ENCODE results near the gene RASD1.
"Not testable (repeated sequence)": the region's sequence is repeated elsewhere in the genome, so short reads cannot be mapped to it uniquely, and the experiment has no call there.

The RASD1 gene

DNA sequence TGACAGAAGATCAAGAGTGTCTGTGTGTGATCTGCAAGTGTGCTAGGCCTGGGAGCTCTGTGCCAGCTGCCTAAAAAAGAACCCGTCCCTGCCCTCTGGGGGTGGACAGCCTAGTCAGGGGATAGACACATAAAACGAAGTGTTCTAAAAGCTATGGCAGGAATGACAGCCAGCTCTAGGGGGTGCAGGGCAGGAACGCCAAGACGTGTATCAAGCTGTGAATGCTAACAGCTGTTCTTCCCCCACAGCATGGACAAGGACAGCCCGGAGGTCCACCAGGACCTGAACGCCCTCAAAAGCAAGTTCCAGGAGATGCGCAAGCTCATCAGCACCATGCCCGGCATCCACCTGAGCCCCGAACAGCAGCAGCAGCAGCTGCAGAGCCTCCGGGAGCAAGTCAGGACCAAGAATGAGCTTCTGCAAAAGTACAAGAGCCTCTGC is 5.1 kb downstream of the RASD1 start:
- Histone ChIP-seq H3K9ac (ENCODE audit: low read length) (no peak overlapping the region), H4K8ac (ENCODE audit: low read depth, low read length) (no peak overlapping the region), H2BK120ac (ENCODE audit: insufficient read depth, low read length, poor library complexity) (no peak overlapping the region), H3K4ac (ENCODE audit: low read depth, low read length) (no peak overlapping the region), H3K4me3 (ENCODE audit: low read depth, low read length) (no peak overlapping the region), H3K14ac (ENCODE audit: low read length) (no peak overlapping the region), H3K79me1 (ENCODE audit: low read length) (no peaks in the 10 kb centered on the region), H2BK12ac (ENCODE audit: low read length) (no peak overlapping the region), H3K4me1 (ENCODE audit: control insufficient read depth in 1 of 2, insufficient read depth in 2 of 2, low read length in 2 of 2) (peaks cover 8 to 15% of the 10 kb centered on the region in 2 experiments), H3K36me3 (ENCODE audit: control insufficient read depth in 1 of 2, insufficient read depth in 2 of 2, low read length in 2 of 2) (peaks cover 19 to 34% of the 10 kb centered on the region in 2 experiments), H3K9me3 (ENCODE audit: insufficient read depth, low read depth, low read length) (no peaks in the 10 kb centered on the region), H2AK5ac (ENCODE audit: low read length) (no peak overlapping the region), H3K4me2 (ENCODE audit: low read length) (no peak overlapping the region), H3K18ac (ENCODE audit: low read length) (no peak overlapping the region), H3K79me2 (ENCODE audit: control insufficient read depth, insufficient read depth, low read length, poor library complexity) (no peaks in the 10 kb centered on the region), H2BK5ac (ENCODE audit: low read depth, low read length, poor library complexity) (no peak overlapping the region), H2AFZ (ENCODE audit: insufficient read depth, low read length, poor library complexity) (no peak overlapping the region), H4K12ac (ENCODE audit: low read depth, low read length) (no peak overlapping the region), H3K23ac (ENCODE audit: low read length) (no peak overlapping the region), H3K27ac (ENCODE audit: low read depth, low read length) (no peak overlapping the region), H3K27me3 (ENCODE audit: insufficient read depth, low read length) (peaks cover 11% of the 10 kb centered on the region), H4K91ac (ENCODE audit: low read depth, low read length) (no peak overlapping the region)
- WGBS (ENCODE audit: extremely low coverage, insufficient coverage, insufficient read length): no CpG with 5 or more reads among the region's 10 CpGs
- no peak for DNase-seq

- WGBS (ENCODE audit: extremely low coverage, insufficient coverage, insufficient read length): no CpG with 5 or more reads among the region's 2 CpGs
- H3K23ac ChIP-seq (ENCODE audit: low read length): no peak overlapping the region
- no peak overlapping the region for H3K18ac ChIP-seq (ENCODE audit: low read length)
- no peak overlapping the region for H3K27ac ChIP-seq (ENCODE audit: low read depth, low read length)
- no peak overlapping the region for H2BK12ac ChIP-seq (ENCODE audit: low read length)
- H2BK120ac ChIP-seq (ENCODE audit: insufficient read depth, low read length, poor library complexity): no peak overlapping the region
- no peaks in the 10 kb centered on the region for H3K4me1 ChIP-seq (ENCODE audit: control insufficient read depth in 1 of 2, insufficient read depth in 2 of 2, low read length in 2 of 2)
- no peak overlapping the region for H2AFZ ChIP-seq (ENCODE audit: insufficient read depth, low read length, poor library complexity)
- H2AK5ac ChIP-seq (ENCODE audit: low read length): no peak overlapping the region
- H3K79me1 ChIP-seq (ENCODE audit: low read length): no peaks in the 10 kb centered on the region
- no peak overlapping the region for H2BK5ac ChIP-seq (ENCODE audit: low read depth, low read length, poor library complexity)
- DNase-seq: no peak
- H3K9me3 ChIP-seq (ENCODE audit: insufficient read depth, low read depth, low read length): peaks cover 2% of the 10 kb centered on the region
- H4K8ac ChIP-seq (ENCODE audit: low read depth, low read length): no peak overlapping the region
- no peaks in the 10 kb centered on the region for H3K79me2 ChIP-seq (ENCODE audit: control insufficient read depth, insufficient read depth, low read length, poor library complexity)
- no peak overlapping the region for H4K91ac ChIP-seq (ENCODE audit: low read depth, low read length)
- peaks cover 26 to 37% of the 10 kb centered on the region in 2 experiments for H3K36me3 ChIP-seq (ENCODE audit: control insufficient read depth in 1 of 2, insufficient read depth in 2 of 2, low read length in 2 of 2)
- H3K9ac ChIP-seq (ENCODE audit: low read length): no peak overlapping the region
- H3K27me3 ChIP-seq (ENCODE audit: insufficient read depth, low read length): no peaks in the 10 kb centered on the region
- no peak overlapping the region for H3K4me3 ChIP-seq (ENCODE audit: low read depth, low read length)
- H3K14ac ChIP-seq (ENCODE audit: low read length): no peak overlapping the region
- H3K4me2 ChIP-seq (ENCODE audit: low read length): no peak overlapping the region
- no peak overlapping the region for H3K4ac ChIP-seq (ENCODE audit: low read depth, low read length)
- H4K12ac ChIP-seq (ENCODE audit: low read depth, low read length): no peak overlapping the region
Measured at GRCh38 chr17:17487998-17488397, 8.2 kb downstream of the RASD1 start.

GRCh38 chr17:17486416-17486815 is 9.8 kb downstream of the RASD1 start:
- H2AFZ ChIP-seq (ENCODE audit: insufficient read depth, low read length, poor library complexity); DNase-seq; H3K14ac ChIP-seq (ENCODE audit: low read length); H4K91ac ChIP-seq (ENCODE audit: low read depth, low read length); H3K79me2 ChIP-seq (ENCODE audit: control insufficient read depth, insufficient read depth, low read length, poor library complexity); H4K12ac ChIP-seq (ENCODE audit: low read depth, low read length); H3K27me3 ChIP-seq (ENCODE audit: insufficient read depth, low read length); H3K27ac ChIP-seq (ENCODE audit: low read depth, low read length); H3K18ac ChIP-seq (ENCODE audit: low read length); H2BK120ac ChIP-seq (ENCODE audit: insufficient read depth, low read length, poor library complexity); H4K8ac ChIP-seq (ENCODE audit: low read depth, low read length); H3K4me3 ChIP-seq (ENCODE audit: low read depth, low read length); H3K4ac ChIP-seq (ENCODE audit: low read depth, low read length); H2AK5ac ChIP-seq (ENCODE audit: low read length); H3K79me1 ChIP-seq (ENCODE audit: low read length); H3K4me1 ChIP-seq (ENCODE audit: control insufficient read depth in 1 of 2, insufficient read depth in 2 of 2, low read length in 2 of 2); H3K23ac ChIP-seq (ENCODE audit: low read length); H3K4me2 ChIP-seq (ENCODE audit: low read length); H2BK5ac ChIP-seq (ENCODE audit: low read depth, low read length, poor library complexity); H2BK12ac ChIP-seq (ENCODE audit: low read length); H3K9me3 ChIP-seq (ENCODE audit: insufficient read depth, low read depth, low read length); H3K9ac ChIP-seq (ENCODE audit: low read length): not testable (repeated sequence)
- peaks cover 17 to 22% of the 10 kb centered on the region in 2 experiments for H3K36me3 ChIP-seq (ENCODE audit: control insufficient read depth in 1 of 2, insufficient read depth in 2 of 2, low read length in 2 of 2)
- no CpG with 5 or more reads among the region's 23 CpGs for WGBS (ENCODE audit: extremely low coverage, insufficient coverage, insufficient read length)

- H3K9me3 ChIP-seq (ENCODE audit: insufficient read depth, low read depth, low read length): peaks cover 2% of the 10 kb centered on the region
- no peak overlapping the region for H2AFZ ChIP-seq (ENCODE audit: insufficient read depth, low read length, poor library complexity)
- H3K79me2 ChIP-seq (ENCODE audit: control insufficient read depth, insufficient read depth, low read length, poor library complexity): no peaks in the 10 kb centered on the region
- H2BK120ac ChIP-seq (ENCODE audit: insufficient read depth, low read length, poor library complexity): no peak overlapping the region
- H3K23ac ChIP-seq (ENCODE audit: low read length): no peak overlapping the region
- no peaks in the 10 kb centered on the region for H3K4me1 ChIP-seq (ENCODE audit: control insufficient read depth in 1 of 2, insufficient read depth in 2 of 2, low read length in 2 of 2)
- no peak overlapping the region for H2BK5ac ChIP-seq (ENCODE audit: low read depth, low read length, poor library complexity)
- H3K4me3 ChIP-seq (ENCODE audit: low read depth, low read length): no peak overlapping the region
- H3K27ac ChIP-seq (ENCODE audit: low read depth, low read length): no peak overlapping the region
- H3K4me2 ChIP-seq (ENCODE audit: low read length): no peak overlapping the region
- no peaks in the 10 kb centered on the region for H3K27me3 ChIP-seq (ENCODE audit: insufficient read depth, low read length)
- H2BK12ac ChIP-seq (ENCODE audit: low read length): no peak overlapping the region
- H4K12ac ChIP-seq (ENCODE audit: low read depth, low read length): no peak overlapping the region
- no peak overlapping the region for H3K14ac ChIP-seq (ENCODE audit: low read length)
- no peaks in the 10 kb centered on the region for H3K79me1 ChIP-seq (ENCODE audit: low read length)
- peaks cover 12 to 15% of the 10 kb centered on the region in 2 experiments for H3K36me3 ChIP-seq (ENCODE audit: control insufficient read depth in 1 of 2, insufficient read depth in 2 of 2, low read length in 2 of 2)
- no peak overlapping the region for H4K8ac ChIP-seq (ENCODE audit: low read depth, low read length)
- no peak overlapping the region for H4K91ac ChIP-seq (ENCODE audit: low read depth, low read length)
- no peak overlapping the region for H3K18ac ChIP-seq (ENCODE audit: low read length)
- DNase-seq: no peak
- H3K4ac ChIP-seq (ENCODE audit: low read depth, low read length): no peak overlapping the region
- no peak overlapping the region for H2AK5ac ChIP-seq (ENCODE audit: low read length)
- H3K9ac ChIP-seq (ENCODE audit: low read length): no peak overlapping the region
- whole genome bisulfite sequencing (ENCODE audit: extremely low coverage, insufficient coverage, insufficient read length): no CpG with 5 or more reads among the region's 6 CpGs
Measured at GRCh38 chr17:17485420-17485819, 10.8 kb downstream of the RASD1 start.

Data from trophoblast cell (in vitro differentiated cells and primary cell).